RWPE1 (cell line): Measurements from ENCODE around the gene FAM149A.

Experiments used
- CTCF ChIA-PET: fragments of 350-600 bp; sonication (Branson Sonifier 250); formaldehyde crosslinking; extraction: SDS; loops from one replicate; lab custom pipeline; 2021; lab: Yijun Ruan, JAX
- POLR2A ChIA-PET: fragments of 400-600 bp; formaldehyde crosslinking; extraction: SDS; loops from one replicate; lab custom pipeline; 2020; ENCODE audit warnings: antibody characterized with exemption; ENCODE audit not compliant: low non-redundant PET; lab: Yijun Ruan, JAX
- DNase-seq: peaks from one replicate; pipeline ENCODE4 v3.0.0; 2012; ENCODE audit warnings: low spot score
- H3K27ac ChIP-seq: fragments of 450-650 bp; 2 replicates; pipeline ENCODE4 v1.5.1; 2017
- CTCF ChIP-seq: fragments of 450-650 bp; conservative IDR thresholded peaks from 2 replicates; pipeline ENCODE4 v1.5.1; 2017; ENCODE audit warnings: low read depth, mild to moderate bottlenecking

Gene FAM149A

GRCh38 chr4:186068581-186069348, 35.7 kb upstream of the FAM149A start, which contains the start of gene TLR3:
TLR3 (plus strand) TSS chr4:186069156; CDS start chr4:186076620, 7,464 bp downstream.
- DNase-seq = peak; percentile 20
- POLR2A ChIA-PET = no interaction called here
- CTCF ChIA-PET = interaction anchor here (0.8 to 1.0 kb wide), 2 partner anchors 16 to 48 kb away, joined by 3 read pairs; no protein-coding TSS in a partner anchor
- no peak for TF ChIP-seq CTCF
- no peak within 1 kb of the TSS for H3K27ac ChIP-seq

- TF ChIP-seq CTCF = no peak
- DNase-seq = no peak
- H3K27ac ChIP-seq = no peak overlapping the region
- POLR2A ChIA-PET = no interaction called here
- CTCF ChIA-PET = interaction anchor here (0.8 kb wide), 1 partner anchor 49 kb away, joined by 3 read pairs; no protein-coding TSS in a partner anchor
Measured at GRCh38 chr4:186069729-186070128, 34.8 kb upstream of the FAM149A start.

- POLR2A ChIA-PET = no interaction called here
- no peak for TF ChIP-seq CTCF
- no peak overlapping the region for H3K27ac ChIP-seq
- CTCF ChIA-PET = interaction anchor here (0.6 to 0.7 kb wide), 2 partner anchors 28 to 1004 kb away, joined by 3 read pairs; no protein-coding TSS in a partner anchor
- DNase-seq = no peak
Measured at GRCh38 chr4:186072516-186072915, 32.0 kb upstream of the FAM149A start.

- CTCF ChIA-PET = no interaction called here
- no peak for DNase-seq
- TF ChIP-seq CTCF = no peak
- POLR2A ChIA-PET = no interaction called here
- no peak overlapping the region for H3K27ac ChIP-seq
Measured at GRCh38 chr4:186074189-186074588, 30.3 kb upstream of the FAM149A start.

GRCh38 chr4:186078981-186079638, 25.4 kb upstream of the FAM149A start:
- no peak for TF ChIP-seq CTCF
- H3K27ac ChIP-seq = no peak overlapping the region
- no peak for DNase-seq
- POLR2A ChIA-PET = no interaction called here
- CTCF ChIA-PET = no interaction called here

- POLR2A ChIA-PET = no interaction called here
- DNase-seq = no peak
- no peak for TF ChIP-seq CTCF
- H3K27ac ChIP-seq = no peak overlapping the region
- CTCF ChIA-PET = no interaction called here
Measured at GRCh38 chr4:186079694-186080093, 24.8 kb upstream of the FAM149A start.
